ENCODE results near the gene UBXN11. TPM values are rescaled to one million over a fixed set of nuclear protein-coding genes. Genes with fewer than 3 reads are reported as not detected.

Gene UBXN11
- total RNA-seq, 4 donors from 2014 or later, result 7.4 to 36.5 (median 13.4) TPM

DNA sequence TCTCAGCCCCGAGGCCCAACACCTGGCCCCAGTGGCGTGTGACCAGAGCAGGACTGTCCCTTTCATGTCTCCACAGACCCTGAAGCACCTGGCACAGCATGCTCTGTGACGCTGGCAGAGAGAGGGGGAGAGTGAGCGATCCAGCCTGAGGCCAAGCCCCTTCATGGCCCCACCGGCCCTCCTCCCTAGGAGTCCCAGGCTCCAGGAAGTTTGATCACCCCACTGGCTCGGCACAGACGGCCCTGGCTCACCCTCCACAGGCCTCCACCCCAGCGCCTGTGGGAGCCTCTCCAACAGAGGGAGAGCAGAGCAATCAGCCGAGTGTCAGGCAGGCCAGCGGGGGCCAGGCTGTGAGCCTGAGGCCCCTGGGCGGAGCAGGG is 15.6 kb downstream of the UBXN11 start:
- no peak overlapping the region for H3K4me3 ChIP-seq
- no peak overlapping the region for H3K27ac ChIP-seq
- TF ChIP-seq, protein P1, sequence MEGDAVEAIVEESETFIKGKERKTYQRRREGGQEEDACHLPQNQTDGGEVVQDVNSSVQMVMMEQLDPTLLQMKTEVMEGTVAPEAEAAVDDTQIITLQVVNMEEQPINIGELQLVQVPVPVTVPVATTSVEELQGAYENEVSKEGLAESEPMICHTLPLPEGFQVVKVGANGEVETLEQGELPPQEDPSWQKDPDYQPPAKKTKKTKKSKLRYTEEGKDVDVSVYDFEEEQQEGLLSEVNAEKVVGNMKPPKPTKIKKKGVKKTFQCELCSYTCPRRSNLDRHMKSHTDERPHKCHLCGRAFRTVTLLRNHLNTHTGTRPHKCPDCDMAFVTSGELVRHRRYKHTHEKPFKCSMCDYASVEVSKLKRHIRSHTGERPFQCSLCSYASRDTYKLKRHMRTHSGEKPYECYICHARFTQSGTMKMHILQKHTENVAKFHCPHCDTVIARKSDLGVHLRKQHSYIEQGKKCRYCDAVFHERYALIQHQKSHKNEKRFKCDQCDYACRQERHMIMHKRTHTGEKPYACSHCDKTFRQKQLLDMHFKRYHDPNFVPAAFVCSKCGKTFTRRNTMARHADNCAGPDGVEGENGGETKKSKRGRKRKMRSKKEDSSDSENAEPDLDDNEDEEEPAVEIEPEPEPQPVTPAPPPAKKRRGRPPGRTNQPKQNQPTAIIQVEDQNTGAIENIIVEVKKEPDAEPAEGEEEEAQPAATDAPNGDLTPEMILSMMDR (IDR thresholded peaks at IDR 0.05), result no peak
- no peak for TF ChIP-seq POLR2A (IDR thresholded peaks at IDR 0.05)
- H3K9me3 ChIP-seq, result no peaks in the 10 kb centered on the region
- no peaks in the 10 kb centered on the region for H3K4me1 ChIP-seq
- no peaks in the 10 kb centered on the region for H3K27me3 ChIP-seq
- intact Hi-C loops (cut with DNase I; ENCODE audit: low total_unique reads), result no loop called here
- no peak for DNase-seq
- no peaks in the 10 kb centered on the region for H3K36me3 ChIP-seq

DNA sequence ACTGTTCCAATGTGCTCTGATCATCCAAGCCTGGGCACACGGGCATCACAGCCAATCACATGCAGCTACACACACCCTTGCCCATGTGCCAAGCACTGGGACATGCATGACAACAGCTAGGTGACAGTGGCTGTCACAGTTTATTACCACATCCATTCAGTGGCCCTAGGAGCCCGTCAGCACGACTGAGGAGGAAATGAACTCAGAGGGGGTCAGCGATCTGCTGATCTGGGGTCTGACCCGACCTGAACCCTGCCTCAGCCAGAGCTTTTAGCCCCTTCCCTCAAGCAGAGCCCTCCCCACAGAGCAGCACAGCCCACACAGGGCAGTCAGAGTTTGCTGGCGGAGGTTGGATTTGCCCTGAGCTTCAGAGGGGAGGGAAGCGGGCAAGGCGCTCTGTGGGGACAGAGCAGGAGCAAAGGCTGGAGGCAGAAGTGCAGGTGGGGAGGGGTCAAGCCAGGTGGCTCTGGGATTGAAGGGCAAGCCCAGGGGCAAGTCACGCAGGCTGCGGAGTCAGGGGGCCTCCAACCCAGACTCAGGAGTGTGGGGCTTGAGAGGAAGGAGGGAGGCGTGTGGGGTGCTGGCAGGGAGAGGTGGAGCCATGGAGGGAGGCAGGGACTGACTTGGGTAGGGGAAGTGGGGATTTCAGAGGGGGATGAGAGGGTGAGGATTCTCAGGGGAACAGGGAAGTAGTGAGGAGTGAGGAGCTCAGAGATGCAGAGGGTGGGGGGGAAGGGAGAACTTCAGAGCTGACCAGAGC is 16.1 kb downstream of the UBXN11 start:
- no peak overlapping the region for H3K27ac ChIP-seq
- no peaks in the 10 kb centered on the region for H3K27me3 ChIP-seq
- H3K36me3 ChIP-seq, result no peaks in the 10 kb centered on the region
- no peaks in the 10 kb centered on the region for H3K4me1 ChIP-seq
- DNase-seq, result no peak
- intact Hi-C loops (cut with DNase I; ENCODE audit: low total_unique reads), result no loop called here
- TF ChIP-seq POLR2A (IDR thresholded peaks at IDR 0.05), result no peak
- TF ChIP-seq, protein P1 (IDR thresholded peaks at IDR 0.05), result no peak
- H3K9me3 ChIP-seq, result no peaks in the 10 kb centered on the region
- H3K4me3 ChIP-seq, result no peak overlapping the region

DNA sequence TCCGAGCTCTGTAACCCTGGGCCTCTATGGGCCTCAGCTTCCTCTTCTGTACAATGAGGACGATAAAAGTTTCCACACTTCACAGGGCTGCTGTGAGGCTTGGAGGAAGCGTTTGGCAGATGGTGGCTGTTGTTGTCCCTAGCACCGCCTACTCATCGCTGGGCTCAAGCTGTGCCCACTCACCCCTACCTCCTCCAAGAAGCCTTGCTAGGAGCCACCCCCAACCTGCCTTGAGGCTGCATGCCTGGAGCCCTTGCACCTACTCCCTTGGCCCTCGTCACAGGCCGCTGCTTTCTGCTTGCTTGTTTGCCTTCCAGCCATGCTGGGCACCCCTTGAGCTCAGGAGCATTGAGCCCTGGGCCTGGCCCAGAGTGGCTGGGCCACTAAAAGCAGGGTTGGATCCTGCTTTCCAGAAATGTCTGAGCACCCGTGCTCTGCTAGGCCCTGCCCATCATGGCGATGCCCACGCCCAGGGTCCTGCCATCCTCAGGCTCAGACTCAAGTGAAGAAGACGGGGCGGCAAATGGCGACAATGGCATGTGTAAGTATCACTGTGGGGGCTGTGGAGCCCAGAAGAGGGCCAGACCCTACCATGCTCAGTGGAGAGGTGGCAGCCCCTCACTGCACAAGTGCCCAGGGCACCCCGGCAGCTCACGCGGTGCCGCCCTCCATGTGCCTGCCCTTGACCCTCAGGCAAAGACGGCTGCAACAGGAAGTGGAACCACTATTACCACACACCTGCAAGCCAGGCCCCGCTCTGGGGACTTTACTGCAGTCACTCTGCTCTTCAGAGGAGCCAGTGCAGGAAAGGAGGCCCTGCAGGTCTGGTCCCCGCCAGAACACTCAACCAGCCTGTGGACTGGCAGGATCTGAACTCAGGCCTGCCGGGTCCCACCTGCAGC is 17.0 kb downstream of the UBXN11 start:
- Histone ChIP-seq H3K4me3 (no peak overlapping the region), H3K27me3 (no peaks in the 10 kb centered on the region), H3K27ac (no peak overlapping the region), H3K4me1 (peaks cover 0 to 2% of the 10 kb centered on the region in 2 donors), H3K9me3 (no peaks in the 10 kb centered on the region), H3K36me3 (no peaks in the 10 kb centered on the region)
- DNase-seq, result no peak
- intact Hi-C loops (cut with DNase I; ENCODE audit: low total_unique reads), result no loop called here
- TF ChIP-seq POLR2A (IDR thresholded peaks at IDR 0.05), result no peak
- TF ChIP-seq, protein P1 (IDR thresholded peaks at IDR 0.05), result no peak

DNA sequence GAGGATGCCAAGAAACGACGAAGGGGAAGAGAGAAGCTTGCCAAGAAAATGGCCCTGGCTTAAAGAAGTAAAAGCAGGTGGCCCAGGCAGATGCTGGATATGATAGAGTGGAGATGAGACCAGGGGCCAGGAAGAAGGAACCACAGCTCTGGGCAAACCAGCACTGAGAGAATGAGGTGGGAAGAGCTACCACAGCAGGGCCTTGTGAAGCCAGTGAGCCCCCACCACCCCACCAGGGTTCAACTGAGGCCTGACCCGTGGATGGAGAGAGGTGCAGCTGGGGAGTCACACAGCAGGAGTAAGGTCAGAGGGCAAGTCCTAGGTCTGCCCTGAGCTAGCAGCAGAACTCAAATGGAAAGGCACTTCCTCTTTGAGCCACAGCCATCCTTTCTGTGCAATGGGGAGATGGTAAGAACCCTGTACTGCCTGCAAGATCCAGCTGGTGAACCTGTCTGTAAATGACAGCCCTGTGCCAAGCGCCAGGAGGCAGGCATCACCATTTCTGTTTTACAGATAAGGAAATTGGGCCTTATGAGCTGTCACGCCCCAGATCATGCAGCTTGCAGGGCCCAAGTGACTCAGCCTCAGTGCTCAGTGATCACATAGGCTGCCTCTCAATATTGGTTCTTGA is 18.0 kb downstream of the UBXN11 start:
- Histone ChIP-seq H3K9me3 (no peaks in the 10 kb centered on the region), H3K4me3 (no peak overlapping the region), H3K27ac (no peak overlapping the region), H3K36me3 (no peaks in the 10 kb centered on the region), H3K27me3 (no peaks in the 10 kb centered on the region), H3K4me1 (peaks cover 0 to 3% of the 10 kb centered on the region in 2 donors)
- TF ChIP-seq, protein P1 (IDR thresholded peaks at IDR 0.05), result no peak
- no peak for TF ChIP-seq POLR2A (IDR thresholded peaks at IDR 0.05)
- DNase-seq, result no peak
- intact Hi-C loops (cut with DNase I; ENCODE audit: low total_unique reads), result no loop called here
